Eye (tissue), 1 donor: ENCODE data around the gene TMEM61.

Experiments used
- DNase-seq: peaks from one replicate; pipeline ENCODE4 v3.0.0-alpha.2; 2015

Gene TMEM61

DNA sequence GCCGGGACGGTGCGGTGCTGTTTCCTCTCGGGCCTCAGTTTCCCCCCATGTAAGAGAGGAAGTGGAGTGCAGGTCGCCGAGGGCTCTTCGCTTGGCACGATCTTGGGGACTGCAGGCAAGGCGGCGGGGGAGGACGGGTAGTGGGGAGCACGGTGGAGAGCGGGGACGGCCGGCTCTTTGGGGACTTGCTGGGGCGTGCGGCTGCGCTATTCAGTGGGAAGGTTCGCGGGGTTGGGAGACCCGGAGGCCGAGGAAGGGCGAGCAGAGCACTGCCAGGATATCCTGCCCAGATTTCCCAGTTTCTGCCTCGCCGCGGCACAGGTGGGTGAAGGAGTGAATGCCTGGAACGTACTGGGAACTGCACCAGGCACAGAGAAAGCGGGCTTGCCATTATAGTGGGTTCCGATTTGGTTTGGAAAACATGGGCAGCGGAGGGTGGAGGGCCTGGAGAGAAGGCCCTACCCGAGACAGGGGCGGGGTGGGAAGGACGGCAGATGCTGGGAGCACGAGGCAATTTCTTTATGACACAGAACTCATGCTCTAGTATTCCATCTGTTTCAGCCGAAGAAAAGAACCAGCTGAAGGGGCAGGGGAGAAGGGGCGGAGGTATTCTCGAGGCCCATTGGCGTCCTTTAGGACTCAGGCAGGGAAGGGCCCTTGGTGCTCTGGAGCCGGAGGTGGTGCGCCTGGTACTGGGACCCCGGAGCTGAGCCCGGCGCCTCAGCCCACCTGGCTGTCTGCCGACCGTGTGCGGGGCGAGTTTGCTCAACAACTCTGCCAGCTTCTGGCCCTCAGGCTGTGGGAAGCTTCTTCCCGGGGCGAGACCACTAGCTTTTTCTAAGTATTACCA lies 59.9 kb downstream of the TMEM61 start:
- DNase-seq, result peak; percentile 63

DNA sequence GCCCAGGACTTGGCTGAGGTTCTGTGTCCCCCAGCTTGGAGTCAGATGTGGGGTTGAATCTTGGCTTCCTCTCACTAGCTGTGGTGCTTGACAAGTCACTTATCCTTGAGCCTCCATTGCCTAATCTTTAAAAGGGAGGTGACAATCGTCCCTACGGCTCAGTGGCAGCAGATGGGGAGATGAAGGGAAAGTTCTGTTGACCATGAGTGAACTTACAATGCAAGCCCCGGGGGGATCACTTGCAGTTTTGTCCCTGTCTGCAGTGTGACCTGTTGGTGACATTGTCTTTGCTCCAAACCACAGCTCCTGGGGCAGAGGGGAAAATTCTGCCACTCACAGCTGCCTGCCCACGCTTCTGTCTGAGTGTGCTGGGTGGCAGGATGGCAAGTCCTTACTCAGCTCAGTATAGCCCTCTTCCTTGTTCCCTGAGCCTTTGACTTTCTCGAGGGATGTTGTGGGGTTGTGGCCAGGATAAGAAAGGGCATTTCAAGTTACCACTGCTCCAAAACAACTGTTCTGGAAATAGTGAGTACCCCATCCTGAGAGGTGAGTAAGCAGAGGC lies 60.6 kb downstream of the TMEM61 start:
- DNase-seq, result peak; percentile 50

DNA sequence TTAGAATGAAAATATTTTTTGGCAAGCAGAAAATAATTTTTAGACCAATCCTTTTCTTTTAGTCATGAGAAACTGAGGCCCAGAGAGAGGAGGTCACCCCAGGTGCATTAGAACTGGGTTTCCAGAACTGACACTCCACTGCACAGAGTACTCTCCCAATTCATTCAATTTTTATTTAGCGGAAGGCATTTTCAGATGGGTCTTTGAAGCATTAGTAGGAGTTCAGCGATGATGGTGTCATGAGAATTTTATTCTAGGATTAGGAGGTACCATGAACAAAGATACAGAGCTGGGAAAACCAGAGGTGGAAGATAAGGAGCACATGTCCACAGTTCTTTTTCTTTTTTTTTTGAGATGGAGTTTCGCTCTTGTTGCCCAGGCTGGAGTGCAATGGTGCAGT lies 61.2 kb downstream of the TMEM61 start:
- DNase-seq, result no peak
